ENCODE measurements around the gene C2orf69.

GRCh38 chr2:199869227-199869541, 41.9 kb upstream of the C2orf69 start:
- TF ChIP-seq CTCF (IDR thresholded peaks at IDR 0.05; ENCODE audit: low read depth, low read length) (no peak), EZH2phosphoT487 (IDR thresholded peaks at IDR 0.05; ENCODE audit: low read depth) (no peak)
